ELF-1 (cell line): ENCODE data around the gene COA5.

Experiments
- DNase-seq: peaks from one replicate; pipeline ENCODE4 v3.0.0-alpha.2; 2016; ENCODE audit warnings: low read depth, low spot score

The COA5 gene

GRCh38 chr2:98608116-98608961, at the start of gene COA5, which contains the start of gene UNC50:
COA5 (minus strand) TSS chr2:98608512; CDS start chr2:98608405, 107 bp downstream.
UNC50 (plus strand) TSS chr2:98608589; CDS start chr2:98609760, 1,171 bp downstream.
- DNase-seq, result peak; percentile 92

GRCh38 chr2:98656800-98657199, 48.5 kb upstream of the COA5 start:
- DNase-seq, result no peak

GRCh38 chr2:98654699-98655495, 46.6 kb upstream of the COA5 start:
- no peak for DNase-seq

GRCh38 chr2:98650998-98651397, 42.7 kb upstream of the COA5 start:
- no peak for DNase-seq

- DNase-seq, result no peak
These were observed 41.7 kb upstream of the COA5 start for GRCh38 chr2:98649992-98650375.

- DNase-seq, result peak; percentile 96
These were observed 41.1 kb upstream of the COA5 start for GRCh38 chr2:98649135-98649991.

- no peak for DNase-seq
These were observed 40.1 kb upstream of the COA5 start for GRCh38 chr2:98648451-98648850.

- DNase-seq, result no peak
These were observed 39.3 kb upstream of the COA5 start for GRCh38 chr2:98647636-98648035.

- DNase-seq, result no peak
These were observed 35.3 kb upstream of the COA5 start for GRCh38 chr2:98643496-98644100.

GRCh38 chr2:98637401-98638147, 29.3 kb upstream of the COA5 start:
- DNase-seq, result no peak

GRCh38 chr2:98634406-98635092, 26.2 kb upstream of the COA5 start:
- DNase-seq, result peak; percentile 78

- DNase-seq, result no peak
These were observed 24.0 kb upstream of the COA5 start for GRCh38 chr2:98632351-98632750.

GRCh38 chr2:98623657-98624056, 15.3 kb upstream of the COA5 start:
- no peak for DNase-seq

GRCh38 chr2:98617149-98617548, 8.8 kb upstream of the COA5 start:
- DNase-seq, result no peak

- no peak for DNase-seq
These were observed 7.2 kb upstream of the COA5 start for GRCh38 chr2:98615481-98615880.

- no peak for DNase-seq
These were observed 5.9 kb upstream of the COA5 start for GRCh38 chr2:98614024-98614739.

- peak; percentile 45 for DNase-seq
These were observed 771 bp upstream of the COA5 start for GRCh38 chr2:98608962-98609604.

- no peak for DNase-seq
These were observed 584 bp downstream of the COA5 start for GRCh38 chr2:98607741-98608115.

GRCh38 chr2:98607104-98607503, 1.2 kb downstream of the COA5 start:
- DNase-seq, result no peak
